Activated CD4-positive, alpha-beta T cell treated with anti-CD3 and anti-CD28 coated beads for 24 hours (primary cell): ENCODE data around the gene IL21.
"Not testable (repeated sequence)": the region's sequence is repeated elsewhere in the genome, so short reads cannot be mapped to it uniquely, and the experiment has no call there.

ENCODE experiments used
- DNase-seq, 2 donors: peaks; one replicate each; pipeline ENCODE4 v3.0.0-alpha.2; 2020; ENCODE audit warnings: low read depth in 2 of 2

The IL21 gene

GRCh38 chr4:122621016-122621507 lies at the start of gene IL21:
Gene IL21 (minus strand): TSS chr4:122621066. CDS start chr4:122621011, 55 bp downstream.
- DNase-seq: no peak

DNA sequence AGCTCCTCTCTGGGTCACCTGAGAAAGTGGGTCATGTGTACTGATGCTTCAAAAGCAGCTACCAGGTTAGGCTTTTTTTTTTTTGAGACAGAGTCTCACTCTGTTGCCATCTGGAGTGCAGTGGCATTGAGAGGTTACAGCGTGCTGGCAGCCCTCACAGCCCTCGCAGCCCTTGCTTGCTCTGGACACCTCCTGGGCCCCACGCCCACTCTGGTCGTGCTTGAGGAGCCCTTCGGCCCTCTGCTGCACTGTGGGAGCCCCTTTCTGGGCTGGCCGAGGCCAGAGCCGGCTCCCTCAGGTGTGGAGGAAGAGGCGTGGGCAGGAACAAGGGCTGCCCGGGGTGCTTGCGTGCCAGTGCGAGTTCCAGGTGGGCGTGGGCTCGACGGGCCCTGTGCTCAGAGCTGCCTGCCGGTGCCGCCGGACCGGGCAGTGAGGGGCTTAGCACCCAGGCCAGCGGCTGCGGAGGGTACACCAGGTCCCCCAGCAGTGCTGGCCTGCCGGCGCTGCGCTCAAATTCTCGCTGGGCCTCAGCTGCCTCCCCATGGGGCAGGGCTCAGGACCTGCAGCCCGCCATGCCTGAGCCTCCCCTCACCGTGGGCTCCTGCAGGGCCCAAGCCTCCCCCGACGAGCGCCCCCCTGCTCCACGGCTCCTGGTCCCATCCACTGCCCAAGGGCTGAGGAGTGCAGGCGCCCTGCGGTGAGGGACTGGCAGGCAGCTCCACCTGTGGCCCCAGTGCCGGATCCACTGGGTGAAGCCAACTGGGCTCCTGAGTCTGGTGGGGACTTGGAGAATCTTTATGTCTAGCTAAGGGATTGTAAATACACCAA lies 49.3 kb upstream of the IL21 start:
- no peak for DNase-seq

DNA sequence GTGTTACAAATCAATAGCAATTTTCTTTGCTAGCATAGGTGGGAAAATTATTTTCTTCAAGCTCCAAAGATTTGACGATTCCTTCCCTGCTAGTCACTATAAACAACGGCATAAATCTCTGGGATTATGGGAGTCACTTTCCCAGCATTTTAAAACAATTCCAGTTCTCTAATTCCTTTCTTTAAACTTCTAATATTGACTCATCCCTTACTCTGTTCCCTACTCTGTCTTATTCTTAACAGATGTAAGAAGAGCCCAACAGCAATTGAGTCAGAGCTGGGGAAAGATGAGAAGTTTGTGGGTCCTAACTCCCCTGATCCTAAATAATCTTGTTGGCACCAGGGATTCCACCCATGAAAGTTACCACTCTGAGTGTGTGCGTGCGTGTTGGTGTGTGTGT lies 47.4 kb upstream of the IL21 start:
- no peak for DNase-seq

DNA sequence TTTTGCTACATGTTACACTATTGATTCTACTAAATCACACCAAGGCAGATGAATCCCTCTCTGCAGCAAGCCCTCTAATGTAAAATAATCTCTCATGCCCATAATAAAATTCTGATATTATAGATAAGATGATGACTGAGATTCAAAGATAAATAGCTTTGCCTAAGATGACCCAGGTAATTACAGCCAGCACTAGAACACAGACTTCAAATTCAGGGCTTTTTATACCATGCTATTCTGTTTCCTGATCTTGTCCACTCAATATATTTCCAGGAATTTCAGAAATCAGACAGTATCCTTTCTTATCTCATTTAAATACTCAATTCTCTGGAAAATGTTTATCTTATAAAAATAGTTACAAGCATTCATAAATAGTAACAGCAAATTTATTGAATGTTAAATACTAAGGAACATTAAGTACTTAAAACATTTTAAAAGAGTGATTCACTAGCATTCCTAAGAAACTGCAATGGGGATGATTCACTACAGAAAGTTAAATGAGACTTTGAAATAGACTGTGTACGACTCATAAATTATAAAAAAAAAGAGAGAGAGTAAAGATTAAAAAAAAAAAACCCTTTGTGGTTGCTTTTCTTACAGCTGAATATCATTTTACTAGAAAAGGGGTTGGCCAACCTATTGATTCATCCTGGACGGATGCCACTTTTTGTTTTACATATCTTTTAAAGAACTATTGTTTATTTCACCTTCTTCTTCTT lies 45.8 kb upstream of the IL21 start:
- DNase-seq: no peak

GRCh38 chr4:122665161-122665929 lies 44.5 kb upstream of the IL21 start:
- no peak for DNase-seq

DNA sequence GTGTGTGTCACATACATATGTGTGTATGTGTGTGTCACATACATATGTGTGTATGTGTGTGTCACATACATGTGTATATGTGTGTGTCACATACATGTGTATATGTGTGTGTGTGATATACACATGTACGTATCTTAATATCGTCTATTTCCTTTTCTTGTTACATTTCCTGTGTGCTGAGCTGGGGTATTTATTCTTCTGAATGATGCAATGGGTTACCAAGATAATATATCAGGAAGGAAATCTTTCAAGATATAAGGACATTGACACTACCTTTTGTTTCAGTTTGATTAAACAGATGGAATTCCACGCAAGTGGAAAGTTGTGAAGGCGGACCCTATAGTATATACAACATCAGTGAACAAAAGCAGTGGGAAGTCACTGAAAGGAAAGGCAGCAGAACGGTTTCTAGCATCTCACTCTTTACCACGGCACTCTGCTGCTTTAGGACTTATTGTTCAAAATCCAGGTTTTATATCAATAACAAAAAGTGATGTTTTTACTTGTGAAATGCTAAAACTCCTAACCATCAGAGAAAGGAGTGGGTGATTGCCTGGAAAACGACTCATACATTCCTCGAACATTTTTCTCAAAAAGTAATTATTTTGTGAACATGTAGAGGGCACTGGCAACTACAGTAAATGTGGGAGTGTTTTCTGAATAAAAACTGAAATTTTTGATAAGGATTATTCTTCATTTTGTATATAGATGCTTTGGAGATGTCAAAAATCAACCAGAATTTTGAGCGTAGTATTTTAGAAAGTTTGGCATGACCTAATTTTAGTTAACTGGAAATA lies 43.1 kb upstream of the IL21 start:
- no peak for DNase-seq

DNA sequence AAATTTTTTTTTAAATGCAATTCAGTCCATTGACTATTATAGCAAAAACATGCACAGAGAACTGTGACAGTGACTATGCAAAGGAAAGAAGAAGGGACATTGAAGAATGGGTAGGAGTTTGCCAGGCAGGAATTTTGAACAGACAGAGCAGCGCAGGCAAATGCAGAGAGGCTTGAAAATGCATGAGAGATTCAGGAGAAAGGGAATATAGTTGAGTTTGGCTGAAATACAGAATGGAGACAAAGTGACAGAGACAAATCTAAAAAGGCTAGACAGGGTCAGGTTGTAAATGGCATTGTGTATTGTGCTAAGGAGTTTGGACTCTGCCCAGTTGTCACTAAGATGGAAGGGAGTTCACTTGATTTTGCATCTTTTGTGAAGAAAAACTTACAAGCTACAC lies 42.4 kb upstream of the IL21 start:
- no peak for DNase-seq

GRCh38 chr4:122662701-122663100 lies 41.8 kb upstream of the IL21 start:
- no peak for DNase-seq

DNA sequence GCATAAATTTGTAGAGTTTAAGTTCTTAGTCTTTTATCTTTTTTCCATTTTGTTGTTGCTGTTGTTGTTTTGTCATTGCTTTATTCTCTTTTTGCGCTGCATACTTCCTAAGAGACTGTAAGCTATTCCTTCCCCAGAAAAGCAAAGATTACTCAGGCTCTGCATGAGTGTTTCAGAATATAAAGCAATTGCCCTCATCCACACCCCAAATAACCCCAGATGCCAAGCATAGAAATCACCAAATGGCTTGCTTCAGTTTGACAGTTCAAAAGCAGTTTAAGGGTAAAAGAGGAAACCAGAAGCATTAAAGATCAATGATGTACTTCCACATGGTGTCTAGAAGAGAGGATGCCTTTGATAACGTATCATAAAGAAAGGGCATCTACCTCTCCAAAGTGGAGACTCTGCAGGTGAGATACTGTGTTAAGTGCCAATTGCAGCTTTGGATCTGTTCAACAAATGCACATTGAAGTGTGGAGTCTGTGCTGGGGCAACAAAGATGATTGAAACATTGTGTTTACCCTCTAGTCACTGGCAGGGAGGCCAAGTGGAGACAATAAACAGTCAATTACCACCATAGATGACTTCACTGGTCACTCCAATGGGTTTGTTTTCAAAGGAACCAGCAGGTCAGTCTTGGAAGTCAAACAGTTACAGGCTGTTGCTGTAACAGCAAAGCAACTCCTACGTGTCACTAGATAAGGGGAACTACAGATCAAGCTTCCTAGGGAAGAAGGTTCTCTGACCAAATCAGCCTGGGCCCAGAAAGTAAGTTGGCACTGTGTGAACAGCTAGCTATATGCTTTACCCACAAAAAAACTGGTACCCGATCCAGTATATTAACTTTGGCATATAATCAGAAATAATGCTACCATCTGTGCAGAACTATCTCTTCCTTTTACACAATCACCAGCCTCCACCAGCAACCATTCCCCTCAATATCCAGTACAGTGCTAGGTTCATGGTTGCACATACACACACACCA lies 40.6 kb upstream of the IL21 start:
- no peak for DNase-seq

- DNase-seq: no peak
These were observed 38.0 kb upstream of the IL21 start for GRCh38 chr4:122658818-122659295.

GRCh38 chr4:122658377-122658776 lies 37.5 kb upstream of the IL21 start:
- no peak for DNase-seq

DNA sequence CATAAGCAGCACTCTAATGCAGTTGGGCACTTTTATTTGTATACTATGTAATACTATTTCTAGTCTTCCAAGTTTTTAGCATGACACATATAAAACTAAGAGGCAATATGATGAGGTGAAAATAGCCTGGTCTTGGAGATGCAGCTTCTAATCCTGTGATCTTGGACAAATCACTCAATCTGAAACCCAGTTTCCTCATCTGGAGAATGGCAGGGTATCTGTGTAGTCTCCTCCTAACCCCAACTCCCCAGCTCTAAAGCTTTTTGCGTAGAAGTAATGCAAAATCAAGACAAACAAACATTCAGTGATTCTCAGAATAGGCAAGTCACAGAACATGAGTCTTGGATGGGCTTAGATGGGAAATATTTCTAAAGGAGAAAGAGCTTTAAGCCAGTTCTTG lies 36.7 kb upstream of the IL21 start:
- no peak for DNase-seq

GRCh38 chr4:122656583-122656982 lies 35.7 kb upstream of the IL21 start:
- DNase-seq: not testable (repeated sequence)

DNA sequence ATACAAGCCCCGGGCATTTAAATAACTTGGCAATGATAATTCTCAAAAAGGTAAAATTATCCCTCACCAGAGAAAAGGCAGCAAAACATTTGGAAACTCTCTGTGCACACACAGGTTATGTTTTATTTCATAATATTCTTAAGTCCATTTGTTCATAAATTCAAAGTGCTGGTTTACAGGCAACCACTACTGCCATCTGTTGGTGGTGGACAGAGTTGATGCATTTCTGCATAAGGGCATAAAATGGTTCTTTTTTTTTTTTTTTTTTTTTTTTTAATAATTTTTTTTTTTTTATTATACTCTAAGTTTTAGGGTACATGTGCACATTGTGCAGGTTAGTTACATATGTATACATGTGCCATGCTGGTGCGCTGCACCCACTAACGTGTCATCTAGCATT lies 31.5 kb upstream of the IL21 start:
- peak; percentile 39 to 46 for DNase-seq

DNA sequence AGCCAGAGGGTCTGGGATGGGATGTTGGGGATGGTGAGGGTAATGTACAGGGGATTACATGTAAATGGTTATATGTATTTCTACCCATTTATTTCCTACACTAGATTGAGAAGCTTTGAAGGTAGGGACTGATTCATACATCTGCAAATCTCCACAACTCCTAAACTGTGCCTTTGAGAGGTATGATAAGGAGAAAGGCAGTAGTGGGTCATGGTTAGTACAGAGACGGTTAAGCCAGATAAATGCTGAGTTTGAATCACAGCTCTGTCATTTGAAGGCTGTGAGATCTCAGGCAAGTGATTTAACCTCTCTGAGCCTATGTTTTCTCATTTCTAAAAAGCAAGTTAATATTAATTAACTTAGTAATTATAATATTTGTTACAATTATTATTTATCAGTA lies 29.3 kb upstream of the IL21 start:
- DNase-seq: no peak

GRCh38 chr4:122647656-122648055 lies 26.8 kb upstream of the IL21 start:
- no peak for DNase-seq

DNA sequence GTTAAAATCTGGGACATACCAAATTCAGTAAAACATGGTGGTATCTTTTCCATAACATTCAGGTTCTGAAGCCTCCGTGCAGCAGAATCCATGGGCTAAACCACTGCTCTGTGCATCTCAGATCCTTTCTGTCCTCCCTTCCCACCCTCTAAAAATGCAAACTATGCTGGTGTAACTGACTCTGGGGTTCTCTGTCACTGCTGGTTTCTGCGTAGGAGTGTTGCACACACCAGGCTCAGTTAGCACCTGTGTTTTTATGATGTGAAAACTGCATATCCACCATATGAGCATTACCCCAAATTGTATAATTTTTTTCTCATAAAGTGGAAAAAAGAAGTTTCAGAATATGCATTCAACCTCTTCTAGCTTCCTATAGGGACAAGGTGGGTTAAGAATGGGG lies 22.4 kb upstream of the IL21 start:
- no peak for DNase-seq

DNA sequence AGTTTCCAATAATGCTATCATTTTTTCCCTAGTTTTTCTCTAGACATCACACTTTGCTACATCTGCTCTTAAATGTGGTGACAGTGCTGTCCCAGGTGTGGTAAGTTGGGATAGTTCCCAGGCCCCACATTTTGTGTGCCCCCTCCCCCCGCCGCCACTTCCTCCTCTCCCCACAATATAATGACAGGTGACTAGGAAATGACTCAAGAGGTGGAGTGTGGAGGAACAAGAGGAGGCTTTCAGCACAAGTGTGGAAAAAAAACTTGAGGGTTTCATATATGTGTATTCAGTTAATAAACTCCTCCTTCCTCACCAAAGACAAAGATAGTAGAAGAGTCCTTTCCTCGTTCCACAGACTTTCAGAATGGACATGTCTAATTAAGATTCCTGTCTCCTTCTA lies 18.3 kb upstream of the IL21 start:
- no peak for DNase-seq

GRCh38 chr4:122636697-122637096 lies 15.8 kb upstream of the IL21 start:
- DNase-seq: no peak

GRCh38 chr4:122635205-122635604 lies 14.3 kb upstream of the IL21 start:
- no peak for DNase-seq
